GM12892 (cell line): ENCODE measurements around the gene TMEM179.

Source experiments
- POLR2A ChIP-seq: IDR thresholded peaks from 2 replicates; pipeline ENCODE4 v1.6.1; 2011; ENCODE audit warnings: low read depth, low read length, control low read depth
- POLR2AphosphoS5 ChIP-seq: IDR thresholded peaks from 2 replicates; pipeline ENCODE4 v1.6.1; 2011; ENCODE audit warnings: low read depth, low read length, control low read depth
- TAF1 ChIP-seq: IDR thresholded peaks from 2 replicates; pipeline ENCODE4 v1.6.1; 2011; ENCODE audit warnings: low read depth, mild to moderate bottlenecking, control low read depth, low read length, borderline replicate concordance

DNA sequence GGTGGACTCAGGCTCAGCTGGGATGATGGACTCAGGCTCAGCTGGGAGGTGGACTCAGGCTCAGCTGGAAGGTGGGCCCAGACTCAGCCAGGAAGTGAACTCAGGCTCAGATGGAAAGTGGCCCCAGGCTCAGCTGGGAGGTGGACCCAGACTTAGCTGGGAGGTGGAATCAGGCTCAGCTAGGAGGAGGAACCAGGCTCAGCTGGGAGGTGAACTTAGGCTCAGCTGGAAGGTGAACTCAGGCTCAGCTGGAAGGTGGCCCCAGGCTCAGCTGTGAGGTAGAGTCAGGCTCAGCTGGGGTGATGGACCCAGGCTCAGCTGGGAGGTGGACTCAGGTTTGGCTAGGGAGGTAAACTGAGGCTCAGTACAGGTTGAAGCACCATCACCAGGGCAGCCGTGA lies 46.8 kb downstream of the TMEM179 start:
- TF ChIP-seq POLR2AphosphoS5 (no peak), POLR2A (no peak), TAF1 (no peak)
